H9 (cell line): ENCODE measurements around the gene PPP1CC. TPM values are rescaled to one million over a fixed set of nuclear protein-coding genes. Genes with fewer than 3 reads are reported as not detected.

Source experiments
- DNase-seq: peaks from one replicate; pipeline ENCODE4 v3.0.0-alpha.2; 2017
- H2AFZ ChIP-seq: one replicate; pipeline ENCODE4 v1.6.1; 2013; ENCODE audit warnings: mild to moderate bottlenecking, low read length, control low read depth, moderate library complexity
- H2AK5ac ChIP-seq: 2 replicates; pipeline ENCODE4 v1.6.1; 2013; ENCODE audit warnings: low read length, control low read depth, mixed read lengths; ENCODE audit not compliant: insufficient read length
- H2BK120ac ChIP-seq: one replicate; pipeline ENCODE4 v1.6.1; 2013; ENCODE audit warnings: low read depth, mild to moderate bottlenecking, low read length, control low read depth, inconsistent platforms; ENCODE audit not compliant: poor library complexity, severe bottlenecking
- H2BK12ac ChIP-seq: 2 replicates; pipeline ENCODE4 v1.6.1; 2013; ENCODE audit warnings: low read length, control low read depth, mixed read lengths, low read depth; ENCODE audit not compliant: insufficient read length
- H2BK15ac ChIP-seq: 2 replicates; pipeline ENCODE4 v1.6.1; 2013; ENCODE audit warnings: low read depth, low read length, control low read depth
- H2BK20ac ChIP-seq: one replicate; pipeline ENCODE4 v1.6.1; 2013; ENCODE audit warnings: low read depth, mild to moderate bottlenecking, low read length, control low read depth, inconsistent platforms; ENCODE audit not compliant: poor library complexity, severe bottlenecking
- H2BK5ac ChIP-seq: 2 replicates; pipeline ENCODE4 v1.6.1; 2013; ENCODE audit warnings: low read length, control low read depth, mixed read lengths; ENCODE audit not compliant: insufficient read length
- H3K14ac ChIP-seq: 2 replicates; pipeline ENCODE4 v1.6.1; 2013; ENCODE audit warnings: low read length, control low read depth; ENCODE audit not compliant: insufficient read depth
- H3K18ac ChIP-seq: 2 replicates; pipeline ENCODE4 v1.6.1; 2013; ENCODE audit warnings: low read depth, mild to moderate bottlenecking, mixed read lengths, low read length, control low read depth; ENCODE audit not compliant: insufficient read length
- H3K23ac ChIP-seq: 2 replicates; pipeline ENCODE4 v1.6.1; 2013; ENCODE audit warnings: low read length, control low read depth, mixed read lengths, low read depth; ENCODE audit not compliant: insufficient read length
- H3K23me2 ChIP-seq: 2 replicates; pipeline ENCODE4 v1.6.1; 2013; ENCODE audit warnings: low read depth, mild to moderate bottlenecking, mixed read lengths, low read length, control low read depth; ENCODE audit not compliant: insufficient read length, poor library complexity, severe bottlenecking
- H3K27ac ChIP-seq: 2 replicates; pipeline ENCODE4 v1.5.1; 2013; ENCODE audit warnings: low read length, control low read depth, mixed read lengths, low read depth; ENCODE audit not compliant: insufficient read length
- H3K27me3 ChIP-seq: 2 replicates; pipeline ENCODE4 v1.6.1; 2013; ENCODE audit warnings: low read length, control low read depth, inconsistent platforms; ENCODE audit not compliant: insufficient read depth
- H3K4ac ChIP-seq: 2 replicates; pipeline ENCODE4 v1.6.1; 2013; ENCODE audit warnings: low read depth, mild to moderate bottlenecking, control low read depth, inconsistent platforms, low read length, moderate library complexity
- H3K4me1 ChIP-seq: 2 replicates; pipeline ENCODE4 v1.6.1; 2013; ENCODE audit warnings: low read length, control low read depth, inconsistent platforms; ENCODE audit not compliant: insufficient read depth
- H3K4me2 ChIP-seq: 2 replicates; pipeline ENCODE4 v1.6.1; 2013; ENCODE audit warnings: low read length, control low read depth, mixed read lengths; ENCODE audit not compliant: insufficient read length, insufficient read depth
- H3K56ac ChIP-seq: 2 replicates; pipeline ENCODE4 v1.6.1; 2013; ENCODE audit warnings: low read depth, mild to moderate bottlenecking, mixed read lengths, low read length, control low read depth; ENCODE audit not compliant: insufficient read length
- H3K79me1 ChIP-seq: 2 replicates; pipeline ENCODE4 v1.6.1; 2013; ENCODE audit warnings: low read depth, mild to moderate bottlenecking, moderate library complexity, low read length, control low read depth, inconsistent platforms; ENCODE audit not compliant: insufficient read depth, poor library complexity, severe bottlenecking
- H3K79me2 ChIP-seq: 2 replicates; pipeline ENCODE4 v1.6.1; 2013; ENCODE audit warnings: low read length, control low read depth, inconsistent platforms; ENCODE audit not compliant: insufficient read depth
- H3K9ac ChIP-seq: 2 replicates; pipeline ENCODE4 v1.6.1; 2013; ENCODE audit warnings: low read length, control low read depth, mixed read lengths; ENCODE audit not compliant: insufficient read length; ENCODE audit errors: extremely low read depth
- H3K9me3 ChIP-seq: one replicate; pipeline ENCODE4 v1.6.1; 2013; ENCODE audit warnings: low read depth, low read length, inconsistent platforms; ENCODE audit not compliant: control insufficient read depth
- H3T11ph ChIP-seq: one replicate; pipeline ENCODE4 v1.6.1; 2013; ENCODE audit warnings: mild to moderate bottlenecking, low read length, control low read depth, inconsistent platforms
- H4K20me1 ChIP-seq: one replicate; pipeline ENCODE4 v1.6.1; 2013; ENCODE audit not compliant: control insufficient read depth, insufficient read length, insufficient read depth
- H4K5ac ChIP-seq: 2 replicates; pipeline ENCODE4 v1.6.1; 2013; ENCODE audit warnings: low read depth, mild to moderate bottlenecking, mixed read lengths, low read length, control low read depth; ENCODE audit not compliant: insufficient read length
- H4K8ac ChIP-seq: replicated peaks from 2 replicates; pipeline ENCODE4 v1.6.1; 2013; ENCODE audit warnings: low read length, control low read depth, mixed read lengths, low read depth; ENCODE audit not compliant: insufficient read length
- H4K91ac ChIP-seq: 2 replicates; pipeline ENCODE4 v1.6.1; 2013; ENCODE audit warnings: low read depth, mild to moderate bottlenecking, moderate library complexity, mixed read lengths, low read length, control low read depth; ENCODE audit not compliant: insufficient read length
- H3K27ac Mint-ChIP-seq, 3 experiments: 2 replicates in 2 of 3; 3 replicates in 1 of 3; pipeline ENCODE4 v1.8.0; 2020 to 2021; ENCODE audit warnings: mixed read lengths in 3 of 3, mild to moderate bottlenecking in 1 of 3, moderate library complexity in 1 of 3
- H3K27me3 Mint-ChIP-seq: 2 replicates; pipeline ENCODE4 v1.8.0; 2021; ENCODE audit warnings: low read depth, mild to moderate bottlenecking, moderate library complexity, mixed read lengths
- H3K36me3 Mint-ChIP-seq, 3 experiments: 2 replicates in 2 of 3; 3 replicates in 1 of 3; pipeline ENCODE4 v1.8.0; 2020 to 2021; ENCODE audit warnings: low read depth in 3 of 3, mixed read lengths in 3 of 3; ENCODE audit not compliant: insufficient read depth in 1 of 3
- H3K4me1 Mint-ChIP-seq, 2 experiments: 2 replicates each; pipeline ENCODE4 v1.8.0; 2020; ENCODE audit warnings: mixed read lengths in 2 of 2
- H3K4me3 Mint-ChIP-seq, 2 experiments: 2 replicates in 1 of 2; 3 replicates in 1 of 2; pipeline ENCODE4 v1.8.0; 2020 to 2021; ENCODE audit warnings: mild to moderate bottlenecking in 2 of 2, mixed read lengths in 2 of 2, moderate library complexity in 1 of 2
- H3K9me3 Mint-ChIP-seq, 2 experiments: 2 replicates in 1 of 2; 3 replicates in 1 of 2; pipeline ENCODE4 v1.8.0; 2020; ENCODE audit warnings: mild to moderate bottlenecking in 2 of 2, mixed read lengths in 2 of 2, moderate library complexity in 1 of 2
- CTCF ChIP-seq: fragments of 200-600 bp; sonication (generic); conservative IDR thresholded peaks from 3 replicates; pipeline ENCODE4 v1.8.0; 2021; ENCODE audit warnings: antibody characterized with exemption, mild to moderate bottlenecking
- WGBS: extraction: QIAGEN DNeasy Blood & Tissue Kit; methylation state at CpG from one replicate; pipeline ENCODE4 v1.1.7; 2013; ENCODE audit warnings: missing lambda C conversion rate, low lambda C conversion rate, mixed read lengths; ENCODE audit not compliant: insufficient read length; ENCODE audit errors: extremely low coverage; 5-methylcytosine and 5-hydroxymethylcytosine counted together
- total RNA-seq: library from RNA; stranded (reverse); gene quantifications from 2 replicates; pipeline ENCODE4 v1.2.1, GENCODE V29; 2021

The PPP1CC gene
- total RNA-seq, 1 experiment from 2014 or later = 286 TPM

GRCh38 chr12:110754101-110754793 lies 11.6 kb upstream of the PPP1CC start:
- H2BK20ac ChIP-seq = no peak overlapping the region
- WGBS = no CpG with 5 or more reads among the region's 3 CpGs
- DNase-seq = no peak

More at GRCh38 chr12:110754101-110754793, 11.6 kb upstream of the PPP1CC start:
- no peak overlapping the region for H3K4me3 Mint-ChIP-seq
- no peak overlapping the region for H3K27ac Mint-ChIP-seq
- no peaks in the 10 kb centered on the region for H3K36me3 Mint-ChIP-seq
- no peak overlapping the region for H4K91ac ChIP-seq
- no peak overlapping the region for H2BK5ac ChIP-seq
- H3K79me1 ChIP-seq = no peaks in the 10 kb centered on the region
- no peaks in the 10 kb centered on the region for H3K27me3 ChIP-seq
- H3K9ac ChIP-seq = no peak overlapping the region
- no peak overlapping the region for H2BK12ac ChIP-seq
- no peak overlapping the region for H4K5ac ChIP-seq
- H4K8ac ChIP-seq = no peak overlapping the region
- H3K14ac ChIP-seq = no peak overlapping the region
- no peak overlapping the region for H3K4me2 ChIP-seq
- no peak overlapping the region for H3K4ac ChIP-seq
- H3K9me3 ChIP-seq = no peaks in the 10 kb centered on the region
- no peak overlapping the region for H2BK15ac ChIP-seq
- H2BK120ac ChIP-seq = no peak overlapping the region
- TF ChIP-seq CTCF = no peak
- H3K27me3 Mint-ChIP-seq = no peaks in the 10 kb centered on the region
- H3K23ac ChIP-seq = no peak overlapping the region
- no peak overlapping the region for H3T11ph ChIP-seq
- H3K18ac ChIP-seq = no peak overlapping the region
- H3K4me1 ChIP-seq = 0 out of 2 replicates have a peak, but pooled peaks cover 4% of the 10 kb centered on the region
- H2AK5ac ChIP-seq = no peak overlapping the region
- H3K56ac ChIP-seq = no peak overlapping the region
- H3K27ac ChIP-seq = no peak overlapping the region
- H4K20me1 ChIP-seq = no peaks in the 10 kb centered on the region
- H3K79me2 ChIP-seq = no peaks in the 10 kb centered on the region
- H3K4me1 Mint-ChIP-seq = peaks cover 0 to 4% of the 10 kb centered on the region in 2 experiments; a peak in 2 of 4 replicates
- H3K23me2 ChIP-seq = no peaks in the 10 kb centered on the region
- H3K9me3 Mint-ChIP-seq = no peaks in the 10 kb centered on the region
- no peak overlapping the region for H2AFZ ChIP-seq
